ENCODE measurements around the gene NKX2-4.

Gene NKX2-4

DNA sequence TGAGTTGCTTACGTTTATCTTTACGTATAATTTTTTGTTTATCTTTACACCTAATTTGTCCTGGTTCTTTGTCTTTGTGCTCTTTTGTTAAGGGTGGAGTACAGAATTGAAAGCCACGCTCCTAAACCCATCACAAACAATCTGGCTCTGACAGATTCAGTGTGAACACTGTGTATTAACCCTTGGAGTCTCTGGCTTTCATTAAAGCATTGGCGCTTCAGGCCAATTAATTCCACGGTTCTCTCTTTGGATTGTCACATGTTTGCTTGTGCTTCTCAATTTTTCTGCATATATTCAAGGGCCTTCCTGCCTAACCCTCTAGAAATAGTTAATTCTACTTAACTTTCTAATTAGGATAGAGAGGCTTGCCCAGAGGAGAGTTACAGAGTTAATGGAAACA is 38.6 kb downstream of the NKX2-4 start:
- no peak for DNase-seq

DNA sequence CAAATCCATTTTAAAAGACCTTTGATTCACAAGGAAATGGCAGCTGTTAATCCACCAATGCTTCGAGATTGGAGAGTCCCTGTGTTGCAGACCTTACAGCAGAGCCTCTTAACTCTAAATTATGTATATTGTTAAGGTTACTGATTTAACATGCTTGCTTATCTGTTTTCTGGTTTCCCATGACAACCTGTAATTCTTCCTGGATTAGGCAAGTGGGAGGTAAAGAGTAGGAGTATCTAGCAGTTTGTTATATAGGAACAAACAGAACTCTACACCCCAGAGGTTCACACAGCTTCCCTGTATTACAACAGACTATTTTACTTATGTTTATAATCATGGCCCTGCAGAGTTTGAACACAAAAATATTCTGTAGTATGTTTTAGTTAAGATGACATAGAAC is 39.5 kb downstream of the NKX2-4 start:
- DNase-seq: no peak

DNA sequence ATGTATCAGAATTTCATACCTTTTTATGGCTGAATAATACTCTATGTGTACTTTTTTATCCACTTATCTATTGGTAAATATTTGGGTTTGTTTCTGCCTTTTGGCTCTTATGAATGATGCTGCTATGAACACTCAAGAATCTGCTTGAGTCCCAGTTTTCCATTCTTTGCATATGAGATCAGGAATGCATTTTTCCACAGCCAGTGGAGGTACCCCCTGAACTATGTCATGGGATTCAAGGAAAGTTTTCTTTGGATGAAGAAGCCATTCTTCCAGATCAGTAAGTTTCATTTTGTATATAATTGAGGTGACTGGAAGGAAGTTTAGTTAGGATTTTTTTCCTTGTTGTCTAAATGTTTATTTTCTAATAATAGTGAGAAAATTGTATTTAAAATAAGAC is 40.9 kb downstream of the NKX2-4 start:
- no peak for DNase-seq

DNA sequence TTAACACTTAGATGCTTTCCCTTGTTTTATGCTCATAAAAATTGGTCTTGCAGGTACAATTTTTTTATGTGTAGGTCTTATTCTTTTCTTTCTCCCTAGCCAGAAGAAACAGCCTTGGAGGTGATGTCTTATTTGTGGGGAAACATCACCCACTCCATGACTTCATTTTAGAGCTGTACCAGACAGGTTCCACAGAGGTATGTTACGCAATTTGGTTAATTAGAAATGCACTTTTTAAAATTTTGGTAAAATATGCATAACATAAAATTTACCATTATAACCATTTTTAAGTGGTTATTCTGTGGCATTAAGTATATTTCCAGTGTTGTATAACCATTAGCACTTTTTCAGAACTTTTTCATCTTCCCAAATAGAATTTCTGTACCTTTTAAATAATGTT is 41.3 kb downstream of the NKX2-4 start:
- DNase-seq: no peak

DNA sequence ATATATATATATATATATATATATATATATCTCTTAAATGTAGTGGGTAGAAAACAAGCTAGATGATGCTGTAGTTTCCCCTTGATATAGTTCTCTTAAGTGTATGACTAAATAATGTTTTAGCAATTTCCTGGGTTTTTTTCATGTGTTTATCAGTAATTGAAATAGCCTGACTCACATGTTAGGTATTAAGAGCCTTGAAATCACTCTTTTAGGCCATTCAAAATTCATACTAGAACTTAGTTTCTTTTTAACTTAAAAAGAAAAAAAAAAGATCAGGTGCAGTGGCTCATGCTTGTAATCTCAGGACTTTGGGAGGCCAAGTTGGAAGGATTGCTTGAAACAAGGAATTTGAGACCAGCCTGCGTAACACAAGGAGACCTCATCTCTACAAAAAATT is 44.1 kb downstream of the NKX2-4 start:
- no peak for DNase-seq

DNA sequence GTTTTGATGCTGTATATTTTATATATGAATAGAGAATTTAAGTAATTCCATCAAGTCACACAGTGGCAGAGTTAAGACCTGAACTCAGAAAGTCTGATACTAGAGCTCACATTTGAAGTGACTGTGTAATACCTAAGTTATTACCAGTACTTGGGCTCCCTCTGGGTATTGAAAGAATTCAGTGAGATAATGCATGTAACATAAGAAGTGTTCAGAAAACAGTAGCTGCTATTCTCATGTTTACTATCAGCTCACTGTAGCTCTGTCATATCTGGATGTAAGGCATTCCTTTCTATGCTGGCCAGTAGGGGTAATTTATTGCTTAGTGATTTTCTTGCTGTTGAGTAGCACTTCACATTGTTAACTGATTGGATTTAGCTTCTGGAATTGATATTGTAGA is 44.6 kb downstream of the NKX2-4 start:
- DNase-seq: no peak
